ENCODE results near the gene CLCC1. TPM values are rescaled to one million over a fixed set of nuclear protein-coding genes. Genes with fewer than 3 reads are reported as not detected.

CLCC1 gene
- total and polyA plus RNA-seq, 12 donors: 13.9 to 51.8 (median 43.2) TPM

DNA sequence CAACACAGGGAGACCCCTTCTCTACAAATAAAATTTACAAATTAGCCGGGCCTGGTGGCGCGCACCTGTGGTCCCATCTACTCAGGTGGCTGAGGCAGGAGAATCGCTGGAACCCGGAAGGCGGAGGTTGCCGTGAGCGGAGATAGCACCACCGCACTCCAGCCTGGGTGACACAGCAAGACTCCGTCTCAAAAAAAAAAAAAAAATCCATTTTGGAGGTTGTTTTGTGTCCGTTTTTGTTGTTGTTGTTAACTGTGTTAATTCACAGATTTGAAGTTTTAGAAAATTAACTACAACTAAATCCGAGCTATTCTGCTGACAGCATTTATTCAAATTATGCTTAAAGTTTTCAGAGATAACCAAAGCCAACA is 618 bp downstream of the CLCC1 start:
- no peak for TF ChIP-seq POLR2A (IDR thresholded peaks at IDR 0.05)
- TF ChIP-seq, protein P1, sequence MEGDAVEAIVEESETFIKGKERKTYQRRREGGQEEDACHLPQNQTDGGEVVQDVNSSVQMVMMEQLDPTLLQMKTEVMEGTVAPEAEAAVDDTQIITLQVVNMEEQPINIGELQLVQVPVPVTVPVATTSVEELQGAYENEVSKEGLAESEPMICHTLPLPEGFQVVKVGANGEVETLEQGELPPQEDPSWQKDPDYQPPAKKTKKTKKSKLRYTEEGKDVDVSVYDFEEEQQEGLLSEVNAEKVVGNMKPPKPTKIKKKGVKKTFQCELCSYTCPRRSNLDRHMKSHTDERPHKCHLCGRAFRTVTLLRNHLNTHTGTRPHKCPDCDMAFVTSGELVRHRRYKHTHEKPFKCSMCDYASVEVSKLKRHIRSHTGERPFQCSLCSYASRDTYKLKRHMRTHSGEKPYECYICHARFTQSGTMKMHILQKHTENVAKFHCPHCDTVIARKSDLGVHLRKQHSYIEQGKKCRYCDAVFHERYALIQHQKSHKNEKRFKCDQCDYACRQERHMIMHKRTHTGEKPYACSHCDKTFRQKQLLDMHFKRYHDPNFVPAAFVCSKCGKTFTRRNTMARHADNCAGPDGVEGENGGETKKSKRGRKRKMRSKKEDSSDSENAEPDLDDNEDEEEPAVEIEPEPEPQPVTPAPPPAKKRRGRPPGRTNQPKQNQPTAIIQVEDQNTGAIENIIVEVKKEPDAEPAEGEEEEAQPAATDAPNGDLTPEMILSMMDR (IDR thresholded peaks at IDR 0.05): no peak
- 9 to 12% (median 11%) methylated on average over 12 of the region's 12 CpGs for WGBS, 4 donors
- peak overlapping the region; percentile 94 to 97 (median 96) for H3K27ac ChIP-seq
- intact Hi-C loops (cut with DNase I): no loop called here
- no peaks in the 10 kb centered on the region for H3K9me3 ChIP-seq (replicated peaks in 1 of 3)
- peak overlapping the region in 3 of 4 donors; percentile 14 to 77 (median 46) for H3K4me3 ChIP-seq
- H3K36me3 ChIP-seq (replicated peaks in 1 of 2): peaks cover 0 to 2% of the 10 kb centered on the region in 2 donors
- H3K27me3 ChIP-seq: no peaks in the 10 kb centered on the region
- DNase-seq: peak; percentile 25 to 65 (median 39)
- peaks cover 10 to 20% of the 10 kb centered on the region in 2 donors for H3K4me1 ChIP-seq (replicated peaks in 1 of 2)

DNA sequence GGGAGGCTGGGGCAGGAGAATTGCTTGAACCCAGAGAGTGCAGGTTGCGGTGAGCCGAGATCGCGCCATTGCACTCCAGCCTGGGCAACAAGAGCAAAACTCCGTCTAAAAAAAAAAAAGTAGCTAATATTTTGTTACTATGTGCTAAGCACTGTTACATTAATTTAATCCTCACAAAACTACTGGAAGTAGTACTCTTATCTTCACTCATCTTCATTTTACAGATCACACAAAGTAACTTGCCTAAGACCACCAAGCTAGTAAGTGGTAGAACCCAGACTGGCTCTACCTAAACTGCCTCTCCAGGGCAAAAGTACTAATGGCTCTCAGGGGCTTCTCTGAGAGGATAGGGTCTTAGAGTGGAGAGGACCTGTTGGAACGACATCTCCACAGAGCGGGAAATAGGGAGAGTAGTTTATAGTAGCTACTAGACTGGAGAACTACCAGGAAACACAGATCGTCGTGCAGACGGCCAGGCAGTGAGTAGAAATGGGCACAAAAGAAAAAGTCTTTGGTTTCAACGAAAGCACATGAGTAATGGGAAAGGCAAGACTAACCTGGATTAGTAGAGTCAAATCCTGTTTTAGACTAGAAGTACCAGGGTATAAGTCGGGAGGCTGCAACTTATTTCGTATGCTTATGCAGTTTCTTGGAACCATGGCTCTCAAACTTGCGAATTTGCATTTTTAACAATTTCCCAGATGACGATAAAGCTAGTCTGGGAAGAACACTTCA is 1.4 kb downstream of the CLCC1 start:
- Histone ChIP-seq H3K36me3 (replicated peaks in 1 of 2) (peaks cover 0 to 2% of the 10 kb centered on the region in 2 donors), H3K4me3 (peak overlapping the region in 2 of 4 donors; percentile 46 to 77), H3K9me3 (replicated peaks in 1 of 3) (no peaks in the 10 kb centered on the region), H3K4me1 (replicated peaks in 1 of 2) (peaks cover 10 to 20% of the 10 kb centered on the region in 2 donors), H3K27me3 (no peaks in the 10 kb centered on the region), H3K27ac (peak overlapping the region in 3 of 5 donors; percentile 94 to 96 (median 96))
- WGBS, 4 donors: 86 to 89% (median 88%) methylated on average over 15 of the region's 15 CpGs
- DNase-seq: no peak
- TF ChIP-seq, protein P1 (IDR thresholded peaks at IDR 0.05): no peak
- no peak for TF ChIP-seq POLR2A (IDR thresholded peaks at IDR 0.05)
- intact Hi-C loops (cut with DNase I): no loop called here

DNA sequence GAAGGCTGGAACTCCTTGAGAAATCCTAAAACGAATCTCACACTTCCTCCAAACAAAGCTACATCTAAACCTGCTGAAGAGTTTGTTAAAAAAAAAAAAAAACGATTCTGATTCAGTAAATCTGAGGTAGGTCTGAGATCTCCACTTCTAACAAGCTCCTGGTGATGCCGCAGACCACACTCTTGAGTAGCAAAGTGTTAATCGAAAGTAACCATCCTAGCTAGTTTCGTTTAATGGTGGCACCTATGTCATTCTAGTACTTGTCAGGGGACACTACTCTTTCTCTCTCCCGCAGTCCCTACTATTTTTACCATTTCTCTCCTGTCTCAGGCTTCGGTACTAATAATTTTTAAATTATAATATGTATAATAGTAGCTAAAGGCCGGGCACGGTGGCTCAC is 2.1 kb downstream of the CLCC1 start:
- Histone ChIP-seq H3K27me3 (no peaks in the 10 kb centered on the region), H3K9me3 (replicated peaks in 1 of 3) (no peaks in the 10 kb centered on the region), H3K27ac (no peak overlapping the region), H3K36me3 (replicated peaks in 1 of 2) (peaks cover 0 to 2% of the 10 kb centered on the region in 2 donors), H3K4me1 (replicated peaks in 1 of 2) (peaks cover 10 to 20% of the 10 kb centered on the region in 2 donors), H3K4me3 (no peak overlapping the region)
- 88 to 92% (median 89%) methylated on average over 9 of the region's 9 CpGs for WGBS, 4 donors
- intact Hi-C loops (cut with DNase I): no loop called here
- DNase-seq: no peak
- TF ChIP-seq POLR2A (IDR thresholded peaks at IDR 0.05): no peak
- TF ChIP-seq, protein P1 (IDR thresholded peaks at IDR 0.05): no peak

DNA sequence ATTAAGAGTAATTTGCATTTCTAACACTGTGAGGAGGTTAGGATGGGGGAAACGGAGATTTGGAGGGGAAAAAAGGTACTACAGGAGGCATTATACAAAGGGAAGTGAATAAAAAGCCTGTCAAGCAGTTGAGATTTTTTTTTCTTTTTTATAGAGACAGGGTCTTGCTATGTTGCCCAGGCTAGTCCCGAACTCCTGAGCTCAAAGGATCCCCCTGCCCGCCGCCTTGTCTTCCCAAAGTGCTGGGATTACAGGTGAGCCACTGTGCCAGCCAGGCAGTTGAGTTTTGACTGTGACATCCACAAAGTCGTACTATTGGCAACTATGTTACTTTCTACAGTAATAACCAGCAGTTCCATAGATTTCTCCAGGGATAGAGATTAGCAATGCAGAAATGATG is 2.6 kb downstream of the CLCC1 start:
- 94 to 97% (median 96%) methylated on average over 5 of the region's 5 CpGs for WGBS, 4 donors
- TF ChIP-seq, protein P1 (IDR thresholded peaks at IDR 0.05): no peak
- TF ChIP-seq POLR2A (IDR thresholded peaks at IDR 0.05): no peak
- no peak for DNase-seq
- Histone ChIP-seq H3K36me3 (replicated peaks in 1 of 2) (peaks cover 0 to 2% of the 10 kb centered on the region in 2 donors), H3K9me3 (replicated peaks in 1 of 3) (no peaks in the 10 kb centered on the region), H3K4me3 (no peak overlapping the region), H3K27ac (no peak overlapping the region), H3K4me1 (replicated peaks in 1 of 2) (peaks cover 10 to 20% of the 10 kb centered on the region in 2 donors), H3K27me3 (no peaks in the 10 kb centered on the region)
- intact Hi-C loops (cut with DNase I): no loop called here

Measured in adrenal gland (tissue), 12 donors.